Medulla oblongata (tissue), 1 donor: ENCODE measurements around the gene RNF130.
"Not testable (repeated sequence)": the region's sequence is repeated elsewhere in the genome, so short reads cannot be mapped to it uniquely, and the experiment has no call there.

Experiments used
- DNase-seq: peaks from one replicate; pipeline ENCODE4 v3.0.0-alpha.2; 2015; ENCODE audit errors: extremely low spot score

The RNF130 gene

DNA sequence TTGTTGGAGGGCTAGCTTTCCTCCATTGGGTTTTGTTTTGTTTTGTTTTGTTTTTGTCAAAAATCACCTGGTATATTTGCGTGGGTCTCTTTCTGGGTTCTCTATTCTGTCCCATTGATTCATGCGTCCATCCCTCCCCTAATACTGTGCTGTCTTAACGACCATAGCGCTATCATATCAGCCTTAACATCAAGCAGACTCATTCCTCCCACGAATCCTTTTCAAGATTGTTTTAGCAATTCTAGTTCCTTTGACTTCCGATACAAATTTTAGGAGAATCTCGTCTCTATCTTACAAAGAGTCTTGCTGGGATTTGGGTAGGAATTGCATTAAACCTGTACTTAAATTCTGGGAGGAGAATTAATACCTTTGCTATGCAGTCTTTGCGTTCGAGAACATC lies 31.1 kb upstream of the RNF130 start:
- no peak for DNase-seq

DNA sequence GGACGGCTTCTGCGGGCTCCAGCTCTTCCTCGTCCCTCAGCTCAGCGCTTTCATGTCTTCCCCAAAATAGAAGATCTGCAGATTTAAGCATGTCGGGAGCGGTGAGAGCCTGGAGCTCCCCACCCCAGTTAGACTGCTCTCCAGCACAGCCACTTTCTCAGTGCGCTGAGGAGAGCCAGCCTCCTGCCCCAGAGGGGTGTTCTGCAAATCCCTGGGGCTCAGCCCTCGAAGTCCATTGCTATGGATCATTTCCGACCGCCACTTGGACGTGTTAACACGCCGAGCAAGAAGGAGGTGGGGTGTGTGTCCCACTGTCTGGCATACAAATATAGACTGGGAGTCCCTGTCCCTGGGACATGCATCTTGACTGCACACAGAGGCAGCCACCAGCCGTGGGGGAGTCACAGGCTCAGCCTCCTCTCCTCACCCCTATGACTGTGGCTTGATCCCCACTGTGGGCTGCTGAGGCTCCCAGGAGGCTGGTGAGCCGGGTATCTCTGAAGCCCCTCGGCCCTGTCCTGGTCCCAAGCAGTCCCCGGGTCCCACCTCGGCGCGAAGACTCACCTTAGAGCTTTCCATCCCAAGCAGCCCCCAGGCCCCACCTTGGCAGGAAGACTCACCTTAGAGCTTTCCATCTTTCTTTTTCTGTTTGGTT lies 30.0 kb upstream of the RNF130 start:
- no peak for DNase-seq

DNA sequence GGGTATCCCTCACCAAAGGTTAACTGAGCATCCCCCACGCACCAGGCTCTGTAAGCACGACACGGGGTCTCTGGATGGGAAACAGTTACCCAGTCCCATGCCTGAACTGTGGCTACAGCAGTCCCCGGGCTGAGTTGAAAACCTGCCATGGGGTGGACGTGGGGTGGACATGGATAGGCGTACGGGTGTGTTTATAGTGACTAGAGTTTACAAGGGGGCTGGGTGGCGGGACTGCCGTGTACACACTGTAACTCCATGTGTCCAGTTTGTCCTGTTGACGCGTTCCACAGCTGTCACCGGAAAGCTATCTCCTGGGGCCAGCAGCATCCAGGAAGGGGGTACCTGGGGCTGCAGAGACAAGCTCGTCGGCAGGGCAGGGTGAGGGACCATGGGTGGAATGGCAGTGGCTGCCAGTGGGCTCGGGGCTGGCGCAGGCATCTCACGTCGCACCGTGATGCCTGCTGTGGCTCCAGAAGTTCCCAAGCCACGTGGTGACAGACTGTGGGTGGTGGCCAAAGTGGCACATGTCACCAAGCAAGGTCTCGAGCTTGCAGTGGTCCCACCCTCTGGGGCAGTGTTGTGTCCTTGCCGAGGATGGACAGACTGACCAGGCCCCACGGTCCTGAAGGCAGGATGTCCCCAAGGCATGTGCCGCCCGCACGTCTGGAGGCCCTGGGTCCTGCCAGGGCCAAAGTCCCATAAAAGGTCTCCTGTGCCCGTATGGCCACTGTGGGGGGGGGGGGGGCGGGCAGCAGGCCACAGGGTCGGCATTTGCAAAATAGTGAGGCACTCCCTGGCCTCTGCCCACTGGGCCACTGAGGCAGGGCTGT lies 29.3 kb upstream of the RNF130 start:
- DNase-seq: no peak

DNA sequence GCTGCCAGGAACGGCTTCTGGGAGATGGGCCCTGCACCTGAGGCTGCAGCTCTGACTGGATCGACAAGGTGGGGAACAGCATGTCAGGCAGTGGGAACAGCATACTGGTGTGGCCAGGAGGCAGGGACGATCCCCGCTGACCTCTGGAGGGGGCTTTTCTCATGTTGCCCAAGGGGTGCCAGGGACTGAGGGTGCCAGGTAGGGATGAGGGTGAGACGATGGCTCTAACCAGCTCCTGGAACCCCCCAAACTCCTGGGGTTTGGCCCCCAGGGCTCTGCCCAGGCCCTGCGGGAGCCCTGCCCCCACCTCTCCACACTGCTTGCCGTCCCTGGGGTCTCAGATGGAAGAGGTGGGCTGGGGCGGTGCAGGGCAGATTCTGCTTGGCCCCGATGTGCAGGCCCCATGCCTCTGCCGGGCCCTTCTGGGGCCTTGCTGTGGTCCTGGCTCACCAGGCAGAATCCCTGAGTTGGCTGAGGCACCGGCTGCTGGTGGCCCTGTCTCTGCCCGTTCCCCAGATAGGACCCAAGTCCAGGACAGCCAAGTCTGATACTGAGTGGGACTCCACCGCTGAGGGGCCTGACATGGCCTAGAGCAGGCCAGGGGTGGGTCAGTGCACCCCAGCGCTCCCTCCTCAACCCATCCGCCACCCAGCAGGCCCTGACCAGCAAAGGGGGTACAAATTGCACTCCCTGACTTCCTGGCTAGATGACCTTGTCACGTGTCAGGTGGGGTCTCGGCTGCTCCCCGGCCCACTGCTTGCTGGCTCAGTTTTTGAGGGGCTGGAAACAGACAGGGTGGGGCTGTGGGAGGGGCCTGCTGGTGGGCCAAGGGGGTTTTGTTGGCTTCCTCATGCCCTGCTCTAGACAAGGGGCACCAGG lies 28.4 kb upstream of the RNF130 start:
- DNase-seq: no peak

DNA sequence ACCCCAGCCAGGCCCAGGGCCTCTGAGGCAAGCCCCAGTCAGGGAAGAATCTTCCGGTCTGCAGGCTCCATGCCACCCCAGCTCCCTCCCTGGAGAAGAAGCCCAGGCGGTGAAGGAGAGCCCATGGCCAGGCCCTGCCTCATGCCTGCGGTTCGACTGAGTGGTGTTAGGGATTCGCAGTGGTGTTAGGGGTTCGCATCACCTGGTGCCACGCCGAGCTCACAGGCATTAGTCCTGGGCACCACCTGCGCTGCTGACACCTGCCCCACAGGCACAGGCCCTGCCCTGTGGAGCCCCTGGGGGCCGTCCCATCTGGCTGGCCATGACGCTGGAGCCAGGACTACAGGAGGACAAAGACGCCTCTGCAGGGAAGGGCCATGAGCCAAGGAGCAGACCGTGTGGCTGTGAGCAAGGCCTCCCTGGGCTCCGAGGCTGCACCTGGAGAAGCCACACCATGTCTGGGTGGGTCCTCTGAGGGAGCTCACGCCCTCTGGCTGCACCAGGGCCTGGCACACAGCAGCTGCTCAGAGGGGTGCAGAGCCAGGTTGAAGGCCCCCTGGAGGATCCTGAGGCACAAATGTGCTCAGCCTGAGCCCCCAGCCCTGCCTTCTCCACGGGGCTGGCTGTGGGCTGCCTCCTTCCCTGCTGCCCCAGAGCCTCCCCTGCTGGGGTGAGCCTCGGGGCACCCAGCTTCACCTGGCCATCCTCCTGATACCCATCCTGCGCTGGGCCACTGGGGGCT lies 27.6 kb upstream of the RNF130 start:
- no peak for DNase-seq

DNA sequence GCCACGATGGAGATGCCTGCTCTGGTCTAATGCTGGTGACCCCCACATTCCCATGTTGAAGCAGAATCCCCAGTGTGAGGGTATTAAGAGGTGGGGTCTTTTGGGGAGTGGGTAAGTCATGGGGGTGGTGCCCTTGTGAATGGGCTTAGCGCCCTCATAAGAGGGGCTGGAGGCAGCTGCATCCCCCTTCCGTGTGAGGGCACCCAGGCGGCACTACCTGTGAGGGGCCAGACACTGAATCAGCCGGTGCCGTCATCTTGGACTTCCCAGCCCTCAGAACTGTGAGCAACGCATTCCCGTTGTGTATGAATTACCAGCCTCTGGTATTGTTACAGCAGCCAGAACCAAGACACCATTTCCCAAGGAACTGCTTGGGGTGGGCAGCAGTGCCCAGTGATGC lies 27.0 kb upstream of the RNF130 start:
- no peak for DNase-seq

DNA sequence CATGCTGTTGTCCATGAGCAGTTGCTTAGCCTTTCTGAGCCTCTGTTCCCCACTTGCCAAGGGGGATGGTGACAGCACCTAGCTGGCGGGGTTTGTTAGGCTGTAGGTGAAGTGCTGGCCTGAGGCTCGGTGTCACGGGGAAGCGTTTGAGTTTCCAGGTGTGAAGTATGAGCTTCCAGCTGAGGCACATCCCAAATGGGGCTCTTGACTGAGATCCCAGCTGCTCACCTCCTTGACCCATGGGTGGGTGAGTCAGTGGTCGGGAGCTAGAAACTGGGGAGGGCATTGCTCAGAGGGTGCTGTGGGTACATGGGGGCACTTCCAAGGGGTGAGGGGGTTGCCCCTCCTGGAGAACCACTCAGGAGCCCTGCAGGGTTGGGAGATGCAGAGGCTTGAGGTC lies 26.4 kb upstream of the RNF130 start:
- no peak for DNase-seq

DNA sequence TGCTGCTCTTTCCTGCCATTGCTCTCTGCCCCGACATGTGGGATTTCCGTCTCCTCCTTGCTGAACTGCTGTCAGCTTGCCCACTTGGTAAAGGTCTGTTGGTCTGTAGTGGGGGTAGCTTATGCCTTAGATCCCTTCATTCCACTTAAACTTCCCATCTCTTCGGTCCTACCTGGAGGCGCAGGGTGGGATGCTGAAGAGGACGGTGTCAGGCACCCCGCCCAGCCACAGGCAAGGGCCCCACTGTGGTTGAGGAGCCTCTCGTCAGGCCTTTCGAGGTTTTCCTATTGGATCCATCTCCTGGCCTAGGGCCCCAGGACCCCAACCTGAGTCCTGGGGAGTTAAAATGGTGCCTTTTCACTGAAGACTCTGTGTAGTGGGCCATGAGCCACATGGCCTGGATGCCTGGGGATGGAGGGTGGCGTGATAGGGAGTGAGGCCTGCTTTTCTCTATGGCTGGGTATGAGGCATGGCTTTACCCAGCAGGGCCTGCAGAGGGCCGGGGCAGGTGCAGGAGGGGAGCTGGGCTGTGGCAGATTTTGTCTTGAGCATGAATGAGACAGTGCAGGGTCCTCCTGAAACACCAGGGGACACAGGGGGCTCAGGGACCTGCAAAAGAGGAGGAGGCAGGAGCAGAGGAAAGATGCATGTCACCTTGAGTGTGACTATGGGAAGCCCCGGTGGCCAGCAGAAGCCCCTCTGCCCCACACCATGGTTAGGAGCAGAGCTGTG lies 25.8 kb upstream of the RNF130 start:
- DNase-seq: no peak

DNA sequence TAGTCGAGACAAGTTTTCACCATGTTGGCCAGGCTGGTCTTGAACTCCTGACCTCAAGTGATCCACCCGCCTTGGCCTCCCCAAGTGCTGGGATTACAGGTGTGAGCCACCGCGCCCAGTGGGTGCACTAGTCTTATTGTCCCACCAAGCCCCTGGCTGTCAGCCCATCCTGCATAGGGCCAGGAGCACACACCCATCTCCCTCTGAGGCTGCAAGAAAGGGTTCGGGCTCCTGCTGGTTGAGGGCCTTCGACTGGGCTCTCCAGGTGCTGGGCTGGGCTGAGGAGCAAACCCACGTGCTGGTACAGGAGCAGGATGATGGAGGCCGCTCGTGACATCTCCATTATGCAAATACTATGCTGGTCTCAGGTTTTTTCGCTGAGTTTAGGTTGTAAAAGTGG lies 25.1 kb upstream of the RNF130 start:
- no peak for DNase-seq

DNA sequence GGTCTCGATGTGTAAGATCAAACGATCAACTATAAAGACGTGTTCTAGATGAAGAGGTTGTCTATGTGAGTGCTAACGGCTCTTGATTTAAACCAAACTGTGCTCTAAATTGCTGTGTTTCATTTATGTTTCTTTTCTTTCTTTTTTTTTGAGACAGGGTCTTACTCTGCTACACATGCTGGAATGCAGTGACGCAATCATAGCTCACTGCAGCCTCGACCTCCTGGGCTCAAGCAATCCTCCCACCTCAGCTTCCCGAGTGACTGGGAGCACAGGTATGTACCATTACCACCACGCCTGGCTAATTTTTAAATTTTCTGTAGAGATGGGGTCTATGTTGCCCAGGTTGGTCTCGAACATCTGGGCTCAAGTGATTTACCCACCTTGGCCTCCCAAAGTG lies 24.0 kb upstream of the RNF130 start:
- no peak for DNase-seq

DNA sequence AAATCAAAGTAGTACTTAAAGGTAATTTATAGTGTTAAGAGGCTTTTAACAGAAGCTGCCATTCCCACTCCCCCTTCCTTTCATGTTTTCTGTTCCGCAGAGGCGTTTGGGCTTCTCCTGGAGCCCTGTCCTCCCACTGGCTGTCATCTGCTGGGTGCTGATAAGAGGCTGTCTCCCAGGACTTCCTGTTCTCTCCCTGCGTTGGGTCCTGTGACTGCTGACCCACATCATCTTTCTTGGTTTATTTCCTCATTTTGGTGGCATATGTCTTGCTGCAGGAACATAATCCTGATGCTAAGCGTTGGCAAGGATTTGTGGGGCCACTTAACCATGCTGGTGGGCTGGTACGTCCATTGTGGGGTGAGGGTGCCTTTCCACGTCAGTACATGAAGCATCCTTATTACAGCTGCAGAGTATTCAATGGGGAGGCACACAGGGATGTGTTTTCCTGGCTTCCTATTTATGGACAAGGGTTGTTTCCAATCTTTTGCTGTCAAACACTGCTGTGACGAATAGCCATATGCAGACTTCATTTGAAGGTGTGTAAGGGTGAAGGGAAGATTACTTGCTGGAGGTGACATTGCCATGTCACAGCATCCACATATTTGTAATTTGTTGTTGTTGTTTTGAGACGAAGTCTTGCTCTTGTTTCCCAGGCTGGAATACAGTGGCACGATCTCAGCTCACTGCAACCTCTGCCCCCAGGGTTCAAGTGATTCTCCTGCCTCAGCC lies 22.3 kb upstream of the RNF130 start:
- DNase-seq: peak; percentile 81

DNA sequence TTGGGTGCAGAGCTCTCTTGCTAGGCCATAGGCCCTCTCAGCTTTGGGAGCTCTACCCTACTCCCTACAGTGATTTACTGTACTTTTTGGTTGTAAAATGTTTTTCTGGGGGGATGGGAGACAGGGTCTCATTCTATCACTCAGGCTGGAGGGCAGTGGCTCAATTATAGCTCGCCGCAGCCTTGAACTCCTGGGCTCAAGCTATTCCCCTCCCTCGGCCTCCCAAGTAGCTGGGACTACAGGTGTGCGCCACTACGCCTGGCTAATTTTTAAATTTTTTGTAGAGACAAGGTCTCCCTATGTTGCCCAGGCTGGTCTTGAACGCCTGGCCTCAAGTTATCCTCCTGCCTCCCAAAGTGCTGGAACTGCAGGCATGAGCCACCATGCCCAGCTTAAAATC lies 21.7 kb upstream of the RNF130 start:
- no peak for DNase-seq

DNA sequence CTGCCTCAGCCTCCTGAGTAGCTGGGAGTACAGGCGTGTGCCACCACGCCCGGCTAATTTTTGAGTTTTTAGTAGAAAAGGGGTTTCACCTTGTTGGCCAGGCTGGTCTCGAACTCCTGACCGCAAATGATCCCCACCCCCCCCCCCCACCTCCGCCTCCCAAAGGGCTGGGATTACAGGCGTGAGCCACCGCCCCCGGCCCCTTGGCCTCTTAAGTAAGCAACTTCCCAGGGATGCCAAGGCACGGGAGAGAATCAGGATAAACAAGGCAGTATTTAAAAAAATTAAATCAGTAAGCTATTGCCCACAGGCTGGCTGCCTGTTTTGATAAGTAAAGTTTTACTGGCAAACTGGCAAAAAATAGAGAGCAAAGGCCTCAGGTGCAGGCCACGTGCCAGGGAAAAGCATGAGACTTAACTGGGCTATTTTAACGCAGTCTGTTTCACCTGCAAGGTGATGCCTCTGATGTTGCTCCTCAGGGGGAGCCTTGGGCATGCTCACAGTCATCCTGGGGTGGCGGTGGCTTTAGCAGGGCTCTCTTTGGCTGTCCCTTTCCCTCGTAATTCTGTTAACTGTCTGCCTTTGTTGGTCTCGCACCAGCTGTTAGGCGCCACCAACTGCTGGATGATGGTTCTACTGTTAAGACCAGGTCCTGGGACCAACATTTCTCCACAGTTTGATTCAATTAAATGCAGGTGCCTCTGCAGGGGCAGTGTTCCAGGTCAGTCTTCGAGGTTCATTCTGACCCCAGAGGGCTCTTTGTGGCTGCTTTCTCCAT lies 19.4 kb upstream of the RNF130 start:
- peak; percentile 64 for DNase-seq

DNA sequence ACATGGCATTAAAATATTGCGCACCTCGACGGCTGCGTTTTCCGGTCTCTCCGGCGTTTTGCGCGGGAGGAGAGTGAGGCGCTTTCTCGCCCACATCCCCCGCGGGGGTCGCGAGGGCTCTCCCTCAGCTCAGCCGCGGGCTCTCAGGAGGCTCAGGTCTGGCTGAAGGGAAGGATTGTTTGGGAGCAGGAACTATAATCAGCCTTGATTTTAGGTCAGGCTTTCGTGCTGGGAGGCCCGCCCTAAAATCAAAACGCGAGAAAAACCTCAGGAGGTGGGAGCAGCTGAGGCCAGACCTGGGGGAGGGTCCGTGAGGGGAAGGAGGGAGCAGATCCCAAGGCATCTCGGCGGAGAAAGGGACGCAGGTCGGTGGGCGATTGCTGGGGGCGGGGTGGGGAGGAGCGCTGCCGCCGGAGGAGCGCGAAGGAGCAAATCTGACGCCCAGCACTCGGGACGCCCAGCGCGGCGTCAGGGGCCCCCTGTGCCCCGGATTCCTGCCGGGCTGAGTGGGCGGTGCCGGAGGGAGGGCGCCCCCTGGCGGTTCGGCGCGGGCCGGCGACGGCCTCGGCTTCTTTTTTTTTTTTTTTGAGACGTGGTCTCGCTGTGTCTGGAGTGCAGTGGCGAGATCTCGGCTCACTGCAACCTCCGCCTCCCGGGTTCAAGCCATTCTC lies 18.7 kb upstream of the RNF130 start:
- DNase-seq: peak; percentile 74

DNA sequence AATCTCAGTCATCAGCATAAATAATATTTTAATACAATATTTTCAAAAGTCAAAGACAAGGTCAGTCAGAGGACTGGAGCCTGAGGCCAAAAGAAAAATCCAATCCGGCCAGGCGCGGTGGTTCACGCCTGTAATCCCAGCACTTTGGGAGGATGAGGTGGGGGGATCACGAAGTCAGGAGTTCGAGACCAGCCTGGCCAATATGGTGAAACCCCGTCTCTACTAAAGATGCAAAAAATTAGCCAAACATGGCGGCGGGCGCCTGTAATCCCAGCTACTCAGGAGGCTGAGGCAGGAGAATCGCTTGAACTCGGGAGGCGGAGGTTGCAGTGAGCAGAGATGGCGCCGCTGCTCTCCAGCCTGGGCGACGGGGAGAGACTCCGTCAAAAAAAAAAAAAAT lies 18.1 kb upstream of the RNF130 start:
- DNase-seq: not testable (repeated sequence)

DNA sequence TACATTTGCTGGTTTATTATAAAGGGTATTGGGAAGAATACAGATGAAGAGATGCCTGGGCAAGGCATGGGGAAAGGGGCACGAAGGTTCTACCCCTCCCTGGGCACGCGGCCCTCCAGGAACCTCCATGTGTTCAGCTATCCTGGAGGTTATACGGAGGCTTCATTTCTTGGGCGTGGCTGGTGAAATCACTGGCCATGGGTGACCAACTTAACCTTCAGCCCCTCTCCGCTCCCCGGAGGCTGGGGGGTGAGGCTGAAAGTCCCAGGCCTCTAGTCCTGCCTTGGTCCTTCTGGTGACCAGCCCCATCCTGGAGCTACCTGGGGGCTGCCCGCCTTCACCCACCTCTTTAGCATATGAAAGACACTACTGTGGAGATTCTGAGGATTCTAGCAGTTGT lies 17.0 kb upstream of the RNF130 start:
- DNase-seq: no peak

DNA sequence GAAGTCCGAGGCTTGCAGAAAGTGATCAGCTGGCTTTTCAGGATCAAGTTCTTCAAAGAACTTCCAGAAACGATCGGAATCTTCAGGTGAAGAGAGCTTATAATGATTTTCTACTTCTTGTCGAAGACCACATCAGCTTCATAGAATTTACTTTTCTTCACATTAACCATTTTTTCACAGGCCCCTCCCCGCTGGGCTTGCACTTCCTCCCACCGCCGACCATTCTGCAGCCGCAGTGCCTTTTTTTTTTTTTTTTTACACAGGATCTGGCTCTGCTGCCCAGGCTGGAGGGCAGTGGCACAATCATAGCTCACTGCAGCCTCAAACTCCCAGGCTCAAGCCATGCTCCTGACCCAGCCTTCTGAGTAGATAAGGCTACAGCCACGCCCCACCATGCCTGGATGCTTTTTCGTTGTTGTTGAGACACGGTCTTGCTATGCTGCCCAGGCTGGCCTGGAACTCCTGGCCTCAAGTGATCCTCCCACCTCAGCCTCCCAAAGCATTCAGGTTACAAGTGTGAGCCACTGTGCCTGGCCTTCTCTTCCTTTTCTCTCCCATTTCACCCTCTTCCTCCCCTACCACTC lies 15.3 kb upstream of the RNF130 start:
- DNase-seq: no peak

DNA sequence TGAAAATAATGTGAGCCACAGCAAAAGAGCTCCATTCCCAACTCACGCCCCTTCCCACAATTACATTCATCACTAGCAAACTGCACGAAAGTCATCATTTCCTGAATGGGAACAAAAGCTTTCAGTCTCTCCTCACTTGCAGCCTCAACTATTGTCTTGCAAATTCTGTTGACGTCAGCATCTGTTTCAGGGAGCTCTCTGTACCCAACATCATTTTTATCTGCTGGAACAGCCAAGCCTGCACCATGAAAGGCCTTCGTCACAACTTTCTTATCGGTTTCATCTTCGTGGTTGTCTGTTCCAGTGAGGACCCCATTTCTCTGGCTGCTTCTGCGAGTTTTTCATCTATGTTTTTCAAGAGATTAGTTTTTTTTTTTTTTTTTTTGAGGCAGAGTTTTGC lies 14.3 kb upstream of the RNF130 start:
- DNase-seq: peak; percentile 78
